DND-41 (cell line): ENCODE data around the gene ATP13A4.

Experiments
- ATAC-seq: fragments of 200-7000 bp; cut with Tn5 transposase; 3 replicates; pipeline ENCODE4 v1.9.1; 2021; ENCODE audit warnings: low read depth; ENCODE audit not compliant: insufficient read depth
- DNase-seq: peaks from one replicate; pipeline ENCODE4 v3.0.0-alpha.2; 2020
- H2AFZ ChIP-seq: 2 replicates; pipeline ENCODE4 v1.6.0; 2012; ENCODE audit warnings: low read depth, low read length
- H3K27ac ChIP-seq: 2 replicates; pipeline ENCODE4 v1.5.1; 2012; ENCODE audit warnings: low read length, inconsistent platforms
- H3K27me3 ChIP-seq: fragments of 200-600 bp; sonication (generic); 2 replicates; pipeline ENCODE4 v1.6.0; 2012; ENCODE audit warnings: low read length, mild to moderate bottlenecking, inconsistent platforms; ENCODE audit not compliant: insufficient read depth, poor library complexity
- H3K36me3 ChIP-seq: 2 replicates; pipeline ENCODE4 v1.5.1; 2012; ENCODE audit warnings: low read length, inconsistent platforms; ENCODE audit not compliant: insufficient read depth
- H3K4me1 ChIP-seq: 2 replicates; pipeline ENCODE4 v1.5.1; 2012; ENCODE audit warnings: mild to moderate bottlenecking, low read length; ENCODE audit not compliant: insufficient read depth
- H3K4me2 ChIP-seq: 2 replicates; pipeline ENCODE4 v1.6.0; 2012; ENCODE audit warnings: mild to moderate bottlenecking, moderate library complexity, low read length, inconsistent platforms; ENCODE audit not compliant: insufficient read depth
- H3K4me3 ChIP-seq, 2 experiments: fragments of 200-600 bp in 1 of 2; shearing (Covaris generic) in 1 of 2; 2 replicates each; pipeline ENCODE4 v1.5.1; 2012 to 2016; ENCODE audit warnings: inconsistent platforms in 2 of 2, low read length in 2 of 2, mild to moderate bottlenecking in 2 of 2, low read depth in 1 of 2, moderate library complexity in 1 of 2
- H3K79me2 ChIP-seq: 2 replicates; pipeline ENCODE4 v1.6.0; 2012; ENCODE audit warnings: low read length, inconsistent platforms; ENCODE audit not compliant: insufficient read depth
- H3K9ac ChIP-seq: 2 replicates; pipeline ENCODE4 v1.6.0; 2012; ENCODE audit warnings: low read depth, mild to moderate bottlenecking, inconsistent platforms, low read length, moderate library complexity
- H3K9me3 ChIP-seq: 2 replicates; pipeline ENCODE4 v1.5.1; 2012; ENCODE audit warnings: low read length, moderate library complexity, mild to moderate bottlenecking, inconsistent platforms; ENCODE audit not compliant: insufficient read depth, severe bottlenecking
- H4K20me1 ChIP-seq: 2 replicates; pipeline ENCODE4 v1.6.0; 2012; ENCODE audit warnings: low read length; ENCODE audit not compliant: insufficient read depth
- CTCF ChIP-seq: IDR thresholded peaks from 2 replicates; pipeline ENCODE4 v1.5.1; 2012; ENCODE audit warnings: borderline replicate concordance, low read length, moderate library complexity, mild to moderate bottlenecking; ENCODE audit not compliant: poor library complexity, severe bottlenecking; ENCODE audit errors: extremely low read depth
- EZH2 ChIP-seq: IDR thresholded peaks from 3 replicates; pipeline ENCODE4 v1.6.1; 2012; ENCODE audit warnings: borderline replicate concordance, low read depth, mild to moderate bottlenecking, moderate library complexity, low read length, inconsistent platforms; ENCODE audit not compliant: severe bottlenecking

The ATP13A4 gene

GRCh38 chr3:193488741-193489140 lies 66.0 kb downstream of the ATP13A4 start:
- TF ChIP-seq CTCF (no peak), EZH2 (no peak)
- H3K36me3 ChIP-seq: no peaks in the 10 kb centered on the region
- no peak overlapping the region for H3K9ac ChIP-seq
- no peak overlapping the region for H3K4me2 ChIP-seq
- DNase-seq: no peak
- no peaks in the 10 kb centered on the region for H3K4me1 ChIP-seq
- H3K27ac ChIP-seq: no peak overlapping the region
- no peak for ATAC-seq
- no peaks in the 10 kb centered on the region for H3K27me3 ChIP-seq
- H3K4me3 ChIP-seq: no peak overlapping the region
- no peak overlapping the region for H2AFZ ChIP-seq
- H3K79me2 ChIP-seq: no peaks in the 10 kb centered on the region
- H4K20me1 ChIP-seq: no peaks in the 10 kb centered on the region
- no peaks in the 10 kb centered on the region for H3K9me3 ChIP-seq

GRCh38 chr3:193483988-193484539 lies 70.6 kb downstream of the ATP13A4 start:
- no peak overlapping the region for H3K4me3 ChIP-seq
- H3K27me3 ChIP-seq: no peaks in the 10 kb centered on the region
- ATAC-seq (no peak), DNase-seq (no peak)
- H2AFZ ChIP-seq: no peak overlapping the region
- no peak for TF ChIP-seq CTCF
- TF ChIP-seq EZH2: no peak
- no peaks in the 10 kb centered on the region for H3K79me2 ChIP-seq
- no peak overlapping the region for H3K27ac ChIP-seq
- H3K9me3 ChIP-seq: no peaks in the 10 kb centered on the region
- no peaks in the 10 kb centered on the region for H3K4me1 ChIP-seq
- H3K36me3 ChIP-seq: no peaks in the 10 kb centered on the region
- H3K4me2 ChIP-seq: no peak overlapping the region
- no peak overlapping the region for H3K9ac ChIP-seq
- H4K20me1 ChIP-seq: no peaks in the 10 kb centered on the region

- TF ChIP-seq EZH2 (no peak), CTCF (no peak)
- no peak overlapping the region for H3K9ac ChIP-seq
- H2AFZ ChIP-seq: no peak overlapping the region
- no peaks in the 10 kb centered on the region for H3K9me3 ChIP-seq
- no peaks in the 10 kb centered on the region for H3K27me3 ChIP-seq
- no peak overlapping the region for H3K4me2 ChIP-seq
- DNase-seq (no peak), ATAC-seq (no peak)
- H3K4me1 ChIP-seq: no peaks in the 10 kb centered on the region
- no peaks in the 10 kb centered on the region for H4K20me1 ChIP-seq
- no peak overlapping the region for H3K4me3 ChIP-seq
- no peaks in the 10 kb centered on the region for H3K79me2 ChIP-seq
- no peaks in the 10 kb centered on the region for H3K36me3 ChIP-seq
- H3K27ac ChIP-seq: no peak overlapping the region
These were observed 73.3 kb downstream of the ATP13A4 start for GRCh38 chr3:193481436-193481835.

GRCh38 chr3:193474446-193474845 lies 80.2 kb downstream of the ATP13A4 start:
- no peak overlapping the region for H3K4me2 ChIP-seq
- no peak overlapping the region for H3K27ac ChIP-seq
- H3K79me2 ChIP-seq: no peaks in the 10 kb centered on the region
- DNase-seq (no peak), ATAC-seq (no peak)
- H3K4me1 ChIP-seq: no peaks in the 10 kb centered on the region
- H3K36me3 ChIP-seq: no peaks in the 10 kb centered on the region
- H4K20me1 ChIP-seq: no peaks in the 10 kb centered on the region
- H3K9me3 ChIP-seq: no peaks in the 10 kb centered on the region
- no peak for TF ChIP-seq EZH2
- no peak for TF ChIP-seq CTCF
- H2AFZ ChIP-seq: no peak overlapping the region
- no peaks in the 10 kb centered on the region for H3K27me3 ChIP-seq
- no peak overlapping the region for H3K9ac ChIP-seq
- no peak overlapping the region for H3K4me3 ChIP-seq
